Heart left ventricle (tissue), 13 donors: Measurements from ENCODE around the gene ARID5A.

Experiments used
- POLR2A ChIP-seq, 2 donors: fragments of 450-650 bp; IDR thresholded peaks; one replicate each; pipeline ENCODE4 v1.6.1; 2017; ENCODE audit warnings: antibody characterized with exemption in 2 of 2, mild to moderate bottlenecking in 2 of 2, moderate library complexity in 2 of 2
- TF ChIP-seq, protein P1 (sequence below), 12 donors: fragments of 200-600 bp; sonication (generic) in 4 of 12; IDR thresholded peaks; one replicate each; pipeline versions ENCODE4 v1.5.0 to v1.8.0; 2018 to 2022; ENCODE audit warnings: antibody characterized with exemption in 12 of 12, mild to moderate bottlenecking in 5 of 12
- donor health status: ischemic (EF 13 %, LVEDD 7.1; RV severe dilation, severe dysfunction).
- donor health status: DM: no; HTN: yes; CAD: no.
- donor health status: DM: no; HTN: no; CAD: no.
- donor health status: ischemic (EF 25% LVEDD 6.9; RV normal size, moderate dysfunction).
- donor health status: ischemic (EF 25% LVEDD 5.7; RV mildly dilated, moderate dysfunction).
- donor health status: ischemic (EF 35%, LVEDD 5.7; RV mildly dilated, moderate dysfunction).
- donor health status: nonischemic (EF 11% LVEDD 7.7; RV severe dilation, severe dysfunction).
- donor health status: DM: yes; HTN: yes; CAD: no.
- donor health status: PGD.
- donor health status: ischemic (EF 29% LVEDD 5.4; RV normal size, mild dysfunction).
- donor health status: nonischemic (EF 23%, LVEDD 6.1; RV moderate dilation, normal function).

DNA sequence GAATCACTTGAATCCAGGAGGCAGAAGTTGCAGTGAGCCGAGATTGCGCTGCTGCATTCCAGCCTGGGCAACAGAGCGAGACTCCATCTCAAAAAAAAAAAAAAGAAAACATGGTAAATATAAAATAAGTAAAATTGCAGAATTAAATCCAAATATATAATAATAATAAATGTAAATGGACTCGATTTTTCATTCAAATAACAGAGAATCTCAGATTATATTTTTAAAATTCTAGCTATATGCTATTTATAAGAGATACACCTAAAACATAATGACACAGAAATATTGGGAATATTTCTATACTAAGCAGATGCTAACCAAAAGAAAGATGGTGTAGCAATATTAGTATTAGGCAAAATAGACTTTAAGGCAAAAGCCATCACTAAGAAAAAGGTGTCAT, 16.3 kb upstream of the ARID5A start:
- TF ChIP-seq, protein P1, sequence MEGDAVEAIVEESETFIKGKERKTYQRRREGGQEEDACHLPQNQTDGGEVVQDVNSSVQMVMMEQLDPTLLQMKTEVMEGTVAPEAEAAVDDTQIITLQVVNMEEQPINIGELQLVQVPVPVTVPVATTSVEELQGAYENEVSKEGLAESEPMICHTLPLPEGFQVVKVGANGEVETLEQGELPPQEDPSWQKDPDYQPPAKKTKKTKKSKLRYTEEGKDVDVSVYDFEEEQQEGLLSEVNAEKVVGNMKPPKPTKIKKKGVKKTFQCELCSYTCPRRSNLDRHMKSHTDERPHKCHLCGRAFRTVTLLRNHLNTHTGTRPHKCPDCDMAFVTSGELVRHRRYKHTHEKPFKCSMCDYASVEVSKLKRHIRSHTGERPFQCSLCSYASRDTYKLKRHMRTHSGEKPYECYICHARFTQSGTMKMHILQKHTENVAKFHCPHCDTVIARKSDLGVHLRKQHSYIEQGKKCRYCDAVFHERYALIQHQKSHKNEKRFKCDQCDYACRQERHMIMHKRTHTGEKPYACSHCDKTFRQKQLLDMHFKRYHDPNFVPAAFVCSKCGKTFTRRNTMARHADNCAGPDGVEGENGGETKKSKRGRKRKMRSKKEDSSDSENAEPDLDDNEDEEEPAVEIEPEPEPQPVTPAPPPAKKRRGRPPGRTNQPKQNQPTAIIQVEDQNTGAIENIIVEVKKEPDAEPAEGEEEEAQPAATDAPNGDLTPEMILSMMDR (IDR thresholded peaks at IDR 0.05), result no peak
- no peak for TF ChIP-seq POLR2A (IDR thresholded peaks at IDR 0.05)
